Stimulated activated CD4-positive, alpha-beta T cell treated with anti-CD3 and anti-CD28 coated beads, Interleukin-4, amount 100 ng/mL, for 48 hours (primary cell): ENCODE data around the gene KIAA1671.
A peak's percentile ranks its signal among the peaks of the same experiment; 100 is the strongest.

Experiments used
- DNase-seq, 2 donors: peaks; one replicate each; pipeline ENCODE4 v3.0.0-alpha.2; 2020; ENCODE audit warnings: low read depth in 2 of 2

Gene KIAA1671

GRCh38 chr22:25092119-25092518, 139.6 kb downstream of the KIAA1671 start:
- no peak for DNase-seq

DNA sequence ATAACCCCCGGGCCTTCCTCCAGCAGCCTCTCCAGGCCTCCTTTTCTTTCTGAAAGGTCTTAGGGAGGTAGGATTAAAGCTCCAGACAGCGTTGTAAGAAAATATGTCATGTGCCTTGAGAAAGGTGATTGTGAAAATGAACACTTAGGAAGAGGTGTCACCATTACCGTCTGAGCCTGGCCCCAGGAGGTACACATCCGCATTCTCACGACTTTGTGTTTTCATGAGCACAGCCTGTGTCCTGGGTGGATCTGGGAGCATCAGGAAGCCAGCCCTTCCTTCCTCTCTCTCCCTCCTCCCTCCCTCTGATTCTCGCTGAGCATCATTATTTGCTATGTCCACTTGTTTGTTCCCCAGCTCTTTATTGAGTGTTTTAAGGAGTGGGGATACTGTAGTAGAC, 142.1 kb downstream of the KIAA1671 start:
- DNase-seq: no peak

DNA sequence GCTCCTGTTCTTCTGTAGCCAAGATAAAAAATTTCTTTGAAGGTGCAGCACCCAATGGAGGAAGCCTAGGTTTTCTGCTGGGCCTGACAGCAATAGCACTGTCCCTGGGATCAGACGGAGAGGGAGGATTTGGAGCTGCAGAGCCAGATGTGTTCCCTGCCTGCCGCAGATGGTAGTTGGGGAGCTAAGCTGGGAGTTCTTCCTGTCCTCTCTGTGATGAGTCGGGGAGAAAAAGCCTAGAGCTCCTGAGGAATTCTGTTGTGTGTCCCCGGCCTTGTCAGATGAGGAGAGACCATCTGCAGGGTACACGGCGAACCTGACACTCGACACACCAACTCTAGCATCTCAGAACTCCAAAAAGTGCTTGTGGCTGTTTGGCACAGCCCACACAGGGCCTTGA, 143.4 kb downstream of the KIAA1671 start:
- no peak for DNase-seq

DNA sequence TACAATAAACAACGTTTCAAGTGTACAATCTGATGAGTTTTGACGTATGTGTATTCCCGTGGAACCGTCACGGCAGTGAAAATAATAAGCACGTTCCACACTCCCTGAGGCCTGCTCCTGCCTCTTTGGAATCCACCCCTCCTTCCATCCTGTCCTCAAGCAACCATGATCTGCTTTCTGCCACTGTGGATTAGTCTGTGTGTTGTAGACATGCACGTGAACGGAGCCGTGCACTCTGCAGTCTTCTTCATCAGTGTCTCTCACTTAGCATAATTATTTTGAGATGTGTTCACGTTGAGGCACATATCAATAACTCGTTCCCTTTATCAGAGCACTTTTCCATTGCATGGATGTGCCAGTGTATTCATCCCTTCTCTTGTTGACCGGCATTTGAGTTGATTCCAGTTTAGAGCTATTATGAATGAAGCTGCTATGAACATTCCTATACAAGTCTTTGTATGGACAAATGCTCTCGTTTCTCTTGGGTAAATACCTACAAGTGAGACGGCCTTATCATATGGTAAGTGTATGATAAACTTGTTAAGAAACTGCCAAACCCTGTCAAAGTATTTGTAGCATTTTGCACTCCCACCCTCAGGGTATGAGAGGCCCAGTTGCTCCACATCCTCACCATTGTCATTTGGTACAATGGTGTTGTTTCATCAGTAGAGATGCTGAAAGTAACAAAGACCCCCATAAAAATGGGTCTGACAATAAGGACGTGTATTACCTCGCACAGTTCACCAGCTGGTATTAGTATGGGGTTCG, 144.3 kb downstream of the KIAA1671 start:
- DNase-seq: no peak

- DNase-seq: no peak
Observed at GRCh38 chr22:25098445-25099081, 146.0 kb downstream of the KIAA1671 start.

GRCh38 chr22:25099202-25099601, 146.7 kb downstream of the KIAA1671 start:
- DNase-seq: no peak

- no peak for DNase-seq
Observed at GRCh38 chr22:25100402-25100801, 147.9 kb downstream of the KIAA1671 start.

DNA sequence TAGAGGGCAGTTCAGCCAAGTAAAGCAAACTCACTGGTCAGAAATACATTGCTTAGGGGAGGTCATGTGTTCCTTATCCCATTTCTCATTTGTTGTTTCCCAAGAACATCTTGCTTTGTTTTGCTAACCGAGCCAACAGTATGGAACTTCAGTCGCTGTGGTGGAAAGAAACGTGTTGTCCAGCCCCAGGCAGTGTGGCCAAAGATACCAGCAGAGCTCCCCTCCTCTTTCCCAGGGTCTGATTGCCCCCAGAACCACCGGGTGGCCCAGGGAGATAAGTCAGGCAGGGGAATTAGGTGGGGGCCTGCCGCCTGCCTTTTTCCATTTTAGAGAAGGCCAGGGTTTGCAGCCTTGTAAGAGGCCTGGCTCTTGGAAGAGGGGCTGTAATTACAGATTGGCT, 148.4 kb downstream of the KIAA1671 start:
- no peak for DNase-seq

- DNase-seq: no peak
Observed at GRCh38 chr22:25101501-25101900, 149.0 kb downstream of the KIAA1671 start.

GRCh38 chr22:25101986-25102385, 149.5 kb downstream of the KIAA1671 start:
- DNase-seq: no peak

GRCh38 chr22:25102722-25103121, 150.2 kb downstream of the KIAA1671 start:
- no peak for DNase-seq

- DNase-seq: no peak
Observed at GRCh38 chr22:25104367-25104766, 151.9 kb downstream of the KIAA1671 start.

- no peak for DNase-seq
Observed at GRCh38 chr22:25105817-25106650, 153.5 kb downstream of the KIAA1671 start.

DNA sequence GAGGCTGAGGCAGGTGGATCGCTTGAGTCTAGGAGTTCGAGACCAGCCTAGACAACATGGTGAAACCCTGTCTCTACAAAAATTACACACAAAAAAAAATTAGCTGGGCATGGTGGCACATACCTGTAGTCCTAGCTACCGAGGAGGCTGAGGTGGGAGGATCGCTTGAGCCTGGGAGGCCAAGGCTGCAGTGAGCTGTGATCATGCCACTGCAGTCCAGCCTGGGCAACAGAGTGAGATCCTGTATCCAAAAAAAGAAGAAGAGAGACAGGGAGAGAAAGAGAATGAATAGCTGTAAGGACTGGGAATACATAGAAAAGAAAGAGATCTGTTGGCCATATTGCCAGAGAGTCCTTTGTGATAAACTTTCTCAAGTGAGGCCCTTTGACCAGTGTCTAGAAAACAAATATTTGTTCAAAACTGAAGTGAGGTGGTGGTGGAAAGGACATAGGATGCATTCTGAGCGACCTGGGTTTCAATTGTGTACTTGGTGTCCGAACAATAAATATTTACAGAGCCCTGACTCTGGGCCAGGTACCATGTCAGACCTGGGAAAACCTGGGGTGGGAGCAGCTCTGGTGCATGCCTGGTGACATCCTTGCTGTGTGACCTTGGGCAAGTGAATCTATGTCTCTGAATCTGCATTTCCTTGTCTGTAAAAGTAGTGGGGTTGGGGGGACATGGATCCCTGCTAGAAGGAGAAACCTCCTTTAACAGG, 157.5 kb downstream of the KIAA1671 start:
- no peak for DNase-seq

DNA sequence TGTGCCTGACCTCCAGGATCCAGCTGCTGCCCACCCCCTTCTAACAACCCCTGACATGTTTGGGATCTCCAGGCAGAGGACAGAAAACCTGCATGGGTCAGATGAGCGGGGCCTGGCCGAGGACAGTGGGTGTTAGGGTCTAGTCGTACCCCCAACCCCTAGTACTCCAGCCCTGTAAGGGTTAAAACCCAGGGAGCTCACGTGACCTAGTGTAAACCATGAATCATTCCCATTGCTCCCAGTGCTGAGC, 158.0 kb downstream of the KIAA1671 start:
- DNase-seq: no peak

DNA sequence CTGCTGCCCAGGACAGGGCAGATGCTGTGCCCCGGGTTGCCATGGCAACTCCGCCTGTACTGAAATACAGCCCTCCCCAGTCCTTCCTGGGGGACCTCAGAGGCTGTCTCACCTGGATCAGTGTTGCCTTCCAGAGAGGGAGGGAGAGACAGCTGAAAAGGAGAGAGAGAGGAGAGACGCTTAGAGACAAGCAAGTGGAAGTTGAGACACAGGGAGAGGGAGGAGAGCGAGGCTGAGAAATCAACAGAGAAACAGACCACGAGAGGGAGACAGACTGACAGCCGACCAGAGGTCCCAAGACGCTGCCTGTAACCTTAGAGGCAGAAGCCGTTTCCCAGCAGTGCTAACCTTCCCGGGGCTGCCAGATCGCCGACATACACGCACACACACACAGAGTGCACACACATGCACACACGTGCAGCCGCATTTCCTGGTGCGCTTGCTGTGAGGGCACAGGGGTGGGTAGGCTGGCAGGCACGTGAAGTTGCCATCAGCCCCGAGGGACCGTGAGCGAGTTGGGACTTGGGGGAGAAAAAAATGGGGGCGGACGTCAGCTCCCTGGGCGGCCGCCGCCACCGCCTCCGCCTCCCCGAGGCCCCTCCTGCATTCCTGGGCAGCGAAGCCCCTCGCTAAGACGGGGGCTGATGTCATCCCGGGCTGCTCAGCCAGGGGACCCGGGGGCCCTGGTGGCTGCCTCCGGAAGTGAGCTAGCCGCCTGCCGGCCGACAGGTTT, 158.5 kb downstream of the KIAA1671 start:
- DNase-seq: peak; percentile 22 to 41

DNA sequence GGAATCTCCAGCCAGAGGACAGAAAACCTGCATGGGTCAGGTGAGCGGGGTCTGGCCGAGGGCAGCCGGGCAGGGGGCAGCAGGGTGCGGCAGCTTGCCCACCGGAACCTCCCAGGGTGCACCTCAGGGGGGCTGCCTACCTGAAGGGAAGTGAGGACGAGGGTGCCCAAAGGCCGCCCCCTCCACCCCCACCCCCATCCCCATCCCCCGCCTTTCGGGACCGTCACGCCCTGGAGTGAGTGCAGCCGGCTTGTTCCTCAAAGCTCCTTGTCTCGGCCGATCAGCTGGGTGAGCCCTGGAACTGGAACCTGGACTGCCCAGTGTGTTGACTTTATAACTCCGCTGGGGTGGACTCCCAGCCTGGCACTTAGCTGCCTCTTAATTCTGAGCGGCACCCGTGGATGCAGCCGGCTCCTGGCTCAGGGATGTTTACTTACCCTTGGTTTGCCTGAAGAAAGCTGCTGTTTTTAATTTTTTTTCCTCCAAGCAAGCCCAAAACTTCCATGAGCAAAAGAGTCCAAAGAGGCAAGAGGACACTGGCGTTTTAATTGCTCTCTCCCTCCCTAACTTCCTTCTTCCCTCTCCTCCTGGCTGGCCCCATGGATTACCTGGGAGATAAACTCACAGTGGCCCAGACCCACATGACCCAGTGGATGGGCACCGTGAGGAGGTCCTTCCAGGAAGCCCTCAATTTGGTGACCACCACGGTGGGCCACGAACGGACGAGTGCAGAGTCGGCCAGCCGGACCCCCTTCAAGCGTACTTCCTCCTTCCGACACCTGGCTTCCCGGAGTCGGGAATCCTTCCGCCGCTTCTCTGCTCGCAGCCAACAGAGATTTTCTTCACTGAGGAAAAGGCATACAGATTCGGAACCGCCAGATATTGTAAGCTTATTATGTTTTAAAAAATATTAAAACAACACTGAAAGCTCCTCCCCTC, 159.3 kb downstream of the KIAA1671 start:
- no peak for DNase-seq

DNA sequence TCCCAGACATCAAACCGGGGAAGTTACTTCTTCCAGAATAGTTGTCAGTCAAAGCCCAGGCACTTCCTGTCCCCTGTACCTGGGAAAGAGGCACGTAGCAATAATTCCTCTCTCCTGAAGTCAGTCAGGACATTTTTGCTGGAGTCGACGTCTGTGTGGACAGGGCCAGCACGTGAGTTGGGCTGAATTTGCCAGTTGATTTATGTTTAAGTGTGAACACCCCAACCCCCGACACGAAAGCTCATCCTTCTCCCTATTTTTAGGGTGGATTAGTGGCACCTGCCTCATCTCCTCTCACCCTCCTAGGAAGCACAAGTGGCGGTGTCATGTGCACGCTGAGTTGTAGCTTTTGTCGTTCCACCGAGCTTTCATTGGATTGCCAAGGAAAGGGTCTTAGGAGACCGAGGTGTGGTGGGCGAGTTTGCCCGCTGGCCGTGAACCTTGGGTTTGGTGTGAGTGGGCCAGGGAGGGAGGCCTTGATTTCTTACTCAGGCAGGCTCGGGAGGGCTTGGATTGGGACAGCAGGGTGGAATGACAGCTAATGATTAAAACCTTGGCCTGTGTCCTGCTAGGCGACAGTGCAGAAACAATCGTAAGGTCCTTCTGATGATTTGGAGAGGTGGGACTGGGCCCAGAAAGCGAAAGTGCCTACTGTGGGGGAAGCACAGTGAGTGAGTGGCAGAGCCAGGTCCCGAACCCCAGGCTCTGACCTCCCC, 160.2 kb downstream of the KIAA1671 start:
- no peak for DNase-seq

GRCh38 chr22:25113316-25113721, 160.8 kb downstream of the KIAA1671 start:
- DNase-seq: no peak
